GM18907 (cell line): ENCODE results near the gene OTOGL.
"Not testable (repeated sequence)": the region's sequence is repeated elsewhere in the genome, so short reads cannot be mapped to it uniquely, and the experiment has no call there.

Source experiments
- ATAC-seq: cut with Tn5 transposase; IDR thresholded peaks from one replicate; pipeline ENCODE4 v1.9.1; 2021; ENCODE audit warnings: mild to moderate bottlenecking, moderate library complexity; ENCODE audit not compliant: unreplicated experiment

Gene OTOGL

GRCh38 chr12:80219345-80219744 lies 120.0 kb downstream of the OTOGL start:
- ATAC-seq = no peak

DNA sequence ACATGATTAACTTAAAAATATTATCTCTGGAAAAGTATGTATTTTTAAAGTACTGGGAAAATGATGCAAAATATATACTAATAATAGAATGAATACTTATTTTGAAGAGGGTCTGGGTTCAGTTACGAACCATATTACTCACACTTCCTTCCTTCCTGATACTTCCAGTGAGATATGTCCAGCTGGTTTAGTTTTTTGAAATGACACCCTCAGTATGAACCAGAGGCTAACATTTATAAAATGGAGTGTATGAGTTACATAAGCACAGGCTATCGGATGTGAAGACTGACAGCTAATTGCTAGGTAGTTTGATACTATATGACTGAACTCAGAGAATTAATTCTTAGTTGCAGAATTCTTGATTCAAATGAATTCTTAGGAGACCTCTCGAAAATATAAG lies 122.9 kb downstream of the OTOGL start:
- ATAC-seq = no peak

DNA sequence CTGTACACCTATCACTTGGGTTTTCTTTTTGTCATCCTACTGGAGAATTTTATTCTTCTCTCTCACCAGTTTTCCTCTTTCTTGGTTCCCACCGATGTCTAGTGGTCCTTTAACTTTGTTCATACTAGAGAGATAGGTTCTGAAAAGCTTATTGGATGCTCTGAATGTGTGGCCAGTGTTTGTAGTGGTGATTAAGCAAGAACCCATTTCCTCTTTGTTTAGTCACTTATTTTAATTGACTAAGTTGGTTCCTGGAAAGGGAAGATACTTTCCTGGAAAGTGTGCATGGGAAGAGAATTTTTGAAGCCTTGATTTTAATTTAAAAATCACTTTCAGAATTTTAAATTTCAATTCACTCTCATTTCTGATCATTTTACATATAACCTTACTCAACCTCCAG lies 127.2 kb downstream of the OTOGL start:
- no peak for ATAC-seq

DNA sequence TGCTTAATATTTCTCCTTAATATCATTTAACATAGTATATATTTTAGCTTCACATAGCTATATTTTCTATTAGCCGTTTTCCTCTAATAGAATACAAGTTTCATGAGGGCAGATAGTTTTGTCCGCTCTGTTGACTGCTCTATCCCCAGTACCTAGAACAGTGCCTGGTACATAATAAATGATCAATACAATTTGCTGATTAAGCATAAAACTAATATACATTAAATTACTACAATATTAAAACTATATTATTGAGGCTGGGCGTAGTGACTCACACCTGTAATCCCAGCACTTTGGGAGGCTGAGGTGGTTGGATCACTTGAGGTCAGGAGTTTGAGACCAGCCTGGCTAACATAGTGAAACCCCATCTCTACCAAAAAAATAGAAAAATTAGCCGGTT lies 128.6 kb downstream of the OTOGL start:
- not testable (repeated sequence) for ATAC-seq

GRCh38 chr12:80230068-80230467 lies 130.7 kb downstream of the OTOGL start:
- ATAC-seq = no peak

- no peak for ATAC-seq
Observed at GRCh38 chr12:80232837-80233236, 133.5 kb downstream of the OTOGL start.

DNA sequence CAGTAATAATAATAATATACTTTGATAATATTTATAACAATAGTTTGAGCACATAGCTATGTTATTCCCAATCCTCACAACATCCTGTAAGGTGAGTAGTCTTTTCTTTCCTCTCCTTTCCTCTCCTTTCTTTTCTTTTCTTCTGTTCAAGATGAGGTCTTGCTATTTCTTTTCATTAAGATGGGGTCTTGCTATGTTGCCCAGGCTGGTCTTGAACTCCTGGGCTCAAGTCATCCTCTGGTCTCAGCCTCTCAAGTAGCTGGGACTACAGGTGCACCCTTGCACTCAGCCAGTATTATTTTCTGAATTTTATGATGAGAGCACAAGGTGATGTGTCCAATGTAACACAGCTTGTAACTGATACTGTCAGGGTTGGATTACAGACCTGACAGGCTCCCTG lies 134.6 kb downstream of the OTOGL start:
- no peak for ATAC-seq

DNA sequence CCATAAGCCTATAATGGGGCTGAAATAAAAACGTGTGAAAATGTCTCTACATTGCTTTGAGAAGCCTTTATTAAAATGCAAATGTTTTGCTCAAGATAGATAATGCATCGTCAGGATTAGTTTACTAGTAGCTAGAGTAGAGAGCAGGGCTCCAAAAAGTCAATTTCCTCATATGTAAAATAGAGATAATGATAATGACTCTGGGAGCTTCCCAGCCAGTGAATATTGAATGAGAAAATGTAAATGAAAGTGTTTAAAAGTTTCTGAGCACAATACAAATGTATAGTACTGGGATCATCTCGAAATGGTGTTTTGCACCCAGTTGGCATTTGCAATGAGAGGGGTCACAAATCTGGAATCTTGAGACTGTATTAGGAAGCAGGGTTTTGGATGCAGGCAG lies 135.3 kb downstream of the OTOGL start:
- no peak for ATAC-seq

GRCh38 chr12:80235944-80236343 lies 136.6 kb downstream of the OTOGL start:
- ATAC-seq = no peak

GRCh38 chr12:80239867-80240266 lies 140.5 kb downstream of the OTOGL start:
- ATAC-seq = no peak

- ATAC-seq = no peak
Observed at GRCh38 chr12:80241576-80242273, 142.4 kb downstream of the OTOGL start.

DNA sequence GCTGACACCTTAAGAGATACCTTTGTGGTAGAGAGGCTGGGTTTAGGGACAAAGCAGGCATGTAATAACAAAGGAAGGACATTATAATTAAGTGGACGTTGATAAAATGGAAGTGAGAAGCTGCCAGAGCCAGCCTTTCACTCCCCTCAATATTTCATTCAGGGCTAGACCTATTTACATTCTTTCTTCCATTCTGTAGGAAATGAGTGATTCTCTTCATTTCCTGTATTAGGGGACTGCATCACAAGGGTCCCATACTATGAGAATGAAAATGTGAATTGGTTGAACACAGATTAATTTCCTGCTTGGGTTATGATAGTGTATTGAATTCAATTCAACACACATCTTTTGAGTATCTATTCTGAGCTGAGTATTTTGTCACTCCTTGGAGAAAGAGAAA lies 143.0 kb downstream of the OTOGL start:
- no peak for ATAC-seq

DNA sequence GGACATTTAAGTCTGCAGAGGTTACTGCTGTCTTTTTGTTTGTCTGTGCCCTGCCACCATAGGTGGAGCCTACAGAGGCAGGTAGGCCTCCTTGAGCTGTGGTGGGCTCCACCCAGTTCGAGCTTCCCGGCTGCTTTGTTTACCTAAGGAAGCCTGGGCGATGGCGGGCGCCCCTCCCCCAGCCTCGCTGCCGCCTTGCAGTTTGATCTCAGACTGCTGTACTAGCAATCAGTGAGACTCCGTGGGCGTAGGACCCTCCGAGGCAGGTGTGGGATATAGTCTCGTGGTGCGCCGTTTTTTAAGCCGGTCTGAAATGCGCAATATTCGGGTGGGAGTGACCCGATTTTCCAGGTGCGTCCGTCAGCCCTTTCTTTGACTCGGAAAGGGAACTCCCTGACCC lies 150.2 kb downstream of the OTOGL start:
- ATAC-seq = not testable (repeated sequence)

DNA sequence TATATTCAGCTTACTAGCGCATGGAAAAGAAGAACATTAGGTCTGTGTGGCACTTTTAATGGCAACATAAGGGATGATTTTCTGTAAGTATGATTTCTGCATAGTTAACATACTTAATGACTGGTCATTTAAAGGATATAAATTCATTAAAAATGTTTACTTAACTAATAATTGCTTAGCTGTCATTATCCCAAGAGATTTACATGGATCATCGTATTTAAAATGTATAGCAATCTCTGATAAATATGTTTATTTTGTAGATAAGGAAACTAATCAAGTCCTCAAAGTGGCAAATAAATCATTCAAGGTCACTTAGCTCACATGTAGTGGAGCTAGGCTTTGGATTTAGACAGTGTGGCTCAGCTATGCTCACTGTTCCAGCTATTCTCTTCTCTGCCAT lies 158.6 kb downstream of the OTOGL start:
- no peak for ATAC-seq

- ATAC-seq = no peak
Observed at GRCh38 chr12:80260269-80260668, 160.9 kb downstream of the OTOGL start.

- ATAC-seq = no peak
Observed at GRCh38 chr12:80261403-80261802, 162.1 kb downstream of the OTOGL start.

DNA sequence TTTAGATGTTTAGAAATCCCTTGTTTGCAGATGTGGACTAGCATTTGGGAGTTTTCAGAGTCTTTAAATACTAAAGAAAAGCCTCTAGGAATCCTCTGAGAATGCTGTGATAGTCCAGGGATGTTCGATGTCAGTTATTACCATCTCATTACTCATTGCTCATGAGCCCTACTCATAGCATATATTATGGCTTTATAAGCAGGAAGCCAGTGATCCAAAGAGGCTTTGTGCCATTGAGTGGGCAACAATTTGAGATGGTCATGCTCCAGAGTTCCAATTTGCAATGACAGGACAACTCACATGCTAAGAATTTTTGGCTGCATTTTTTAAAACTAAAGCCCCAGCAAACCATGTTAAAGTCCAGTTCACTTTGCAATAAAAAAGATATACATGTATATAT lies 163.0 kb downstream of the OTOGL start:
- no peak for ATAC-seq

DNA sequence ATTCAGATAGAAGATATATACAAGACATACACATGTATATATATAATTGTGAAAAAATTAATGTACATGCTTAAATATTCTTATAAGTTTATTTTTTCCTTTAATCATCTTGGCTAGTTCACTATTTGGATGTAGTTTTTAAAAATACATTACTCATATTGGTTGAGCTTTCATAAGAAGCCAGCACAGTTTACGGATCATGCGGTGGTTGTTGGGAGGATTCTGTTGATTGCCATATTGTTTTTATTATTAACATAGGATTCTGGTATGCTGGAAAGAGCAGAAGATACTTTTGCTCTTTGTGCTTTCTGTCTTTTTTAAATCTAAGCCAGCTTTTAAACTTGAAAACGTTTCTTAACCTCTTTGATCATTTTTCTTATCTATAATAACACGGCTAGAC lies 163.4 kb downstream of the OTOGL start:
- no peak for ATAC-seq

GRCh38 chr12:80264386-80264785 lies 165.0 kb downstream of the OTOGL start:
- ATAC-seq = no peak

DNA sequence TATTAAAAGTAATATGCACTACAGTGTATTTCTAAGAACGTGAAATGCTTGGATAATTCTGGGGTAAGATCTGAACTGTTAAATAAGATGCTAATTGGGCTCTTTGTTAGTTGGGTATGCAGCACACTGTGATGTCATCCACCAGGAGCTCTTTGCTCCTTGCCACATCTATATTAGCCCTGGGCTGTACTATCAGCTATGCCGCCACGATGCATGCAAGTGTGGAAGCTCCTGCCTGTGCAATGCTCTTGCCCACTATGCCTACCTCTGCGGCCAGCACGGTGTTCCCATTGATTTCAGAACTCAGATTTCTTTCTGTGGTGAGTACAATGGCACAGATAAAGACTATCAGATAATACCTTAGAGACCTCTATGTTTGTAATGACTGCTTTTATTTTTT lies 165.6 kb downstream of the OTOGL start:
- ATAC-seq = no peak

- ATAC-seq = no peak
Observed at GRCh38 chr12:80268924-80269749, 169.8 kb downstream of the OTOGL start.

DNA sequence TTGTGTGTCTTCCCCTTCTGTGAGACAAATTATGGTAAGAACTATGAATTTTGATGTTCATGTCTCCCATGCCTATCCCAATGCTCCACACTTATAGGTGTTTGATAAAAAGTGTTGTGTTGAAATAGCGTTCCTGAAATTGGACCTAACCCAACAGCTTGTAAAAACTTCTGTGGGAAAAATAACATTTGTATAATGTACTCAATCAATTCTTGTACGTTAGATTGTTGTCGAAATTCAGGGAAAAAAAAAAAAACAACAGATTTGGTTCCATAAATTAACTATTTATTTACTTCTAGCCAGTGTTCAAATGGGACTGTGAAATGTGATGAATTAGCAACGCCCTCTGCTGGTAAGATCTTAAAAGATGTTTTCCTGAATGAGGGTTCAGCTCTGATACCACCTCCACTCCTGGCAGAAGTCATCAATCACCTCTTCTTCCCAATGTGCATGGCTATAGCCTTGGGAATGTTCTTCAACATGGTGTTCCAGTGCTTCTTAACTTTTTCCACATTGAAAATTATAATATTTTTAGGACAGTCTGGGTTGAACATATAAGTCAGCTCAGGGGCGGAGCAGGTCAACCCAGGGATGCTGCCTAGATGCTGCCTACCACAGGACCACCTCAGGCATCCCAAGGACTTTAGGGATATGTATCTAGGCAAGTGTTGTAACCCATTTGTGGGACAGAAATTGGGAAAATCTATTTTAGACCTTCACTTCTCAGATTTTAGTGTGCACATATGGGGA lies 170.6 kb downstream of the OTOGL start:
- no peak for ATAC-seq
